Neural cell (in vitro differentiated cells): ENCODE data around the gene APPL1. TPM values are rescaled to one million over a fixed set of nuclear protein-coding genes. Genes with fewer than 3 reads are reported as not detected.

Experiments
- H2AFZ ChIP-seq: fragments of 200-600, 300-800 bp; sonication (generic), shearing (Covaris generic); 2 replicates; pipeline ENCODE4 v1.6.0; 2014; ENCODE audit warnings: low read depth, mild to moderate bottlenecking, antibody characterized with exemption, low read length, moderate library complexity
- H3F3A ChIP-seq: fragments of 200-600 bp; shearing (Covaris generic); 2 replicates; pipeline ENCODE4 v1.6.1; 2016; ENCODE audit warnings: mild to moderate bottlenecking, moderate library complexity, mixed read lengths, antibody characterized with exemption, low read length; ENCODE audit not compliant: insufficient read depth, poor library complexity, severe bottlenecking
- H3K27ac ChIP-seq: fragments of 200-600, 300-800 bp; sonication (generic), shearing (Covaris generic); 2 replicates; pipeline ENCODE4 v1.5.1; 2014; ENCODE audit warnings: mild to moderate bottlenecking, low read length, moderate library complexity
- H3K27me3 ChIP-seq: fragments of 300-800, 200-600 bp; sonication (generic), shearing (Covaris generic); 2 replicates; pipeline ENCODE4 v1.6.0; 2014; ENCODE audit warnings: mild to moderate bottlenecking, low read depth, low read length, moderate library complexity; ENCODE audit not compliant: insufficient read depth
- H3K36me3 ChIP-seq: fragments of 300-800, 200-600 bp; sonication (generic), shearing (Covaris generic); 2 replicates; pipeline ENCODE4 v1.5.1; 2014; ENCODE audit warnings: mild to moderate bottlenecking, antibody characterized with exemption, low read length, moderate library complexity; ENCODE audit not compliant: insufficient read depth
- H3K4me2 ChIP-seq: fragments of 300-800, 200-600 bp; sonication (generic), shearing (Covaris generic); 2 replicates; pipeline ENCODE4 v1.6.0; 2014; ENCODE audit warnings: mild to moderate bottlenecking, low read length
- H3K4me3 ChIP-seq: fragments of 300-800, 200-600 bp; sonication (generic), shearing (Covaris generic); 2 replicates; pipeline ENCODE4 v1.5.1; 2014; ENCODE audit warnings: mild to moderate bottlenecking, low read length, moderate library complexity
- H3K79me2 ChIP-seq: fragments of 200-600 bp; shearing (Covaris generic); replicated peaks from 2 replicates; pipeline ENCODE4 v1.6.0; 2014; ENCODE audit warnings: mild to moderate bottlenecking, low read length, moderate library complexity; ENCODE audit not compliant: insufficient read depth
- H3K9ac ChIP-seq: fragments of 300-800, 200-600 bp; sonication (generic), shearing (Covaris generic); 2 replicates; pipeline ENCODE4 v1.6.1; 2016; ENCODE audit warnings: mild to moderate bottlenecking, low read length, mixed read lengths
- H3K9me2 ChIP-seq: fragments of 200-600 bp; shearing (Covaris generic); 2 replicates; pipeline ENCODE4 v1.6.1; 2016; ENCODE audit warnings: mild to moderate bottlenecking, low read length, mixed read lengths; ENCODE audit not compliant: insufficient read depth
- H3K9me3 ChIP-seq: fragments of 200-600, 300-800 bp; sonication (generic), shearing (Covaris generic); 2 replicates; pipeline ENCODE4 v1.6.1; 2016; ENCODE audit warnings: mild to moderate bottlenecking, mixed run types, low read length, moderate library complexity, mixed read lengths
- H4K20me1 ChIP-seq: fragments of 200-600 bp; shearing (Covaris generic); 2 replicates; pipeline ENCODE4 v1.6.1; 2016; ENCODE audit warnings: mild to moderate bottlenecking, mixed run types; ENCODE audit not compliant: insufficient read depth
- EP300 ChIP-seq: fragments of 450-650 bp; conservative IDR thresholded peaks from 2 replicates; pipeline ENCODE4 v1.6.1; 2014; ENCODE audit warnings: antibody characterized with exemption, mild to moderate bottlenecking, moderate library complexity; ENCODE audit not compliant: poor library complexity, severe bottlenecking
- EZH2 ChIP-seq: fragments of 200-600, 300-800 bp; shearing (Covaris generic), sonication (generic); IDR thresholded peaks from 2 replicates; pipeline ENCODE4 v1.6.1; 2014; ENCODE audit warnings: antibody characterized with exemption, low read length, borderline replicate concordance, mild to moderate bottlenecking; ENCODE audit not compliant: insufficient read depth, poor library complexity, severe bottlenecking
- MXI1 ChIP-seq: fragments of 450-650 bp; conservative IDR thresholded peaks from 2 replicates; pipeline ENCODE4 v1.6.1; 2014; ENCODE audit warnings: antibody characterized with exemption, mild to moderate bottlenecking; ENCODE audit not compliant: poor library complexity, severe bottlenecking
- POLR2AphosphoS5 ChIP-seq: IDR thresholded peaks from 2 replicates; pipeline ENCODE4 v1.6.1; 2012
- RAD21 ChIP-seq: fragments of 450-650 bp; conservative IDR thresholded peaks from 2 replicates; pipeline ENCODE4 v1.6.1; 2014; ENCODE audit warnings: antibody characterized with exemption, mild to moderate bottlenecking, moderate library complexity
- SMC3 ChIP-seq: fragments of 450-650 bp; conservative IDR thresholded peaks from 2 replicates; pipeline ENCODE4 v1.6.1; 2014; ENCODE audit warnings: antibody characterized with exemption, mild to moderate bottlenecking, moderate library complexity; ENCODE audit not compliant: poor library complexity
- TAF1 ChIP-seq: IDR thresholded peaks from 2 replicates; pipeline ENCODE4 v1.6.1; 2012; ENCODE audit warnings: low read depth
- polyA plus RNA-seq: library from polyadenylated mRNA; depleted of rRNA; stranded (reverse); fragments of >200 nt; gene quantifications from 2 replicates; pipeline ENCODE4 v1.2.3, GENCODE V29; 2014
- TF ChIP-seq, protein P1 (sequence below): fragments of 450-650 bp; IDR thresholded peaks from 2 replicates; pipeline ENCODE4 v1.5.1; 2014; ENCODE audit warnings: antibody characterized with exemption, mild to moderate bottlenecking, moderate library complexity; ENCODE audit not compliant: poor library complexity, severe bottlenecking
- TF ChIP-seq, protein P2 (sequence below): IDR thresholded peaks from 2 replicates; pipeline ENCODE4 v1.6.1; 2012; ENCODE audit warnings: borderline replicate concordance

The APPL1 gene
- polyA plus RNA-seq, 1 donor from 2014 or later: 25.9 TPM

DNA sequence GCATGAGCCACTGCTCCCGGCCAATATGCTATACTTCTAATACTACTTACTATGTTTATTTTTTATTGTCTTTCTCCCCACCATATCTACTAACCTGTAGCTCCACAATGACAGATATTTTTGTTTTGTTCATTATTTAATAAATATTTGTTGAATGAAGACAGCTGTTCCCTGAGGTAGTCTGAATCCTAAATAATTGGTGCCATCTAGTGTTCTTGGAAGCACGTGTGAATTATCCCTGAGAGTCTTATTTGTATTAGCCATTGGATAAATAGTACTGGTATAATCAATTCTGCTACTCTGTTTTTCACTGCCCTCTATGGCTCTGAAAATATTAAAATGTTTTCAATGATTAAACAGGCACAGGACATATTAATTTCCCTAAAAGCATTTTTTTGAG is 5.6 kb upstream of the APPL1 start:
- H3K9ac ChIP-seq: no peak overlapping the region
- H3K36me3 ChIP-seq: no peaks in the 10 kb centered on the region
- no peaks in the 10 kb centered on the region for H3K9me3 ChIP-seq

DNA sequence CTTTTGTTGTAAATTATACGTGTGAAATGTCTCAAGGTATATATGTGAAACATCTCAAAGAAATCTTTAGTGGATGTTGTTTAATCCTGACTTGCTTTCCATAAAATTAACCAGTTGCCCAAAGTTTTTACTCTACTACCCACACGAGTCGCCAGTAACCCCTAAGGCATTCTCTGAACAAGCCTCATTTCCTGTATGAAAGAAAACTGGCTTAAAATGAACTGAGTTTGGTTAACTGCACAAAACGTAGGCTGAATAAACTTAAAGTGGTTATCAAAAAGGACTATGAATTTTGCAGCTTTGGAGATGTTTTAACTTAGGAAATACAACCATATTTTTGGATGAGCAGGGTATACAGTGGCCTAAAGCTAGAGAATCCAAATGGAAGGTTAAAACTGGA is 2.7 kb upstream of the APPL1 start:
- no peak overlapping the region for H3K9ac ChIP-seq
- peaks cover 4% of the 10 kb centered on the region for H4K20me1 ChIP-seq
- no peaks in the 10 kb centered on the region for H3F3A ChIP-seq
- no peaks in the 10 kb centered on the region for H3K9me2 ChIP-seq
- no peak overlapping the region for H3K27ac ChIP-seq
- peaks cover 11% of the 10 kb centered on the region for H3K79me2 ChIP-seq
- H2AFZ ChIP-seq: no peak overlapping the region
- no peaks in the 10 kb centered on the region for H3K9me3 ChIP-seq
- TF ChIP-seq RAD21 (no peak), SMC3 (no peak), MXI1 (no peak), POLR2AphosphoS5 (no peak), EP300 (no peak), EZH2 (no peak), TAF1 (no peak)
- TF ChIP-seq, protein P1, sequence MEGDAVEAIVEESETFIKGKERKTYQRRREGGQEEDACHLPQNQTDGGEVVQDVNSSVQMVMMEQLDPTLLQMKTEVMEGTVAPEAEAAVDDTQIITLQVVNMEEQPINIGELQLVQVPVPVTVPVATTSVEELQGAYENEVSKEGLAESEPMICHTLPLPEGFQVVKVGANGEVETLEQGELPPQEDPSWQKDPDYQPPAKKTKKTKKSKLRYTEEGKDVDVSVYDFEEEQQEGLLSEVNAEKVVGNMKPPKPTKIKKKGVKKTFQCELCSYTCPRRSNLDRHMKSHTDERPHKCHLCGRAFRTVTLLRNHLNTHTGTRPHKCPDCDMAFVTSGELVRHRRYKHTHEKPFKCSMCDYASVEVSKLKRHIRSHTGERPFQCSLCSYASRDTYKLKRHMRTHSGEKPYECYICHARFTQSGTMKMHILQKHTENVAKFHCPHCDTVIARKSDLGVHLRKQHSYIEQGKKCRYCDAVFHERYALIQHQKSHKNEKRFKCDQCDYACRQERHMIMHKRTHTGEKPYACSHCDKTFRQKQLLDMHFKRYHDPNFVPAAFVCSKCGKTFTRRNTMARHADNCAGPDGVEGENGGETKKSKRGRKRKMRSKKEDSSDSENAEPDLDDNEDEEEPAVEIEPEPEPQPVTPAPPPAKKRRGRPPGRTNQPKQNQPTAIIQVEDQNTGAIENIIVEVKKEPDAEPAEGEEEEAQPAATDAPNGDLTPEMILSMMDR: no peak
- TF ChIP-seq, protein P2, sequence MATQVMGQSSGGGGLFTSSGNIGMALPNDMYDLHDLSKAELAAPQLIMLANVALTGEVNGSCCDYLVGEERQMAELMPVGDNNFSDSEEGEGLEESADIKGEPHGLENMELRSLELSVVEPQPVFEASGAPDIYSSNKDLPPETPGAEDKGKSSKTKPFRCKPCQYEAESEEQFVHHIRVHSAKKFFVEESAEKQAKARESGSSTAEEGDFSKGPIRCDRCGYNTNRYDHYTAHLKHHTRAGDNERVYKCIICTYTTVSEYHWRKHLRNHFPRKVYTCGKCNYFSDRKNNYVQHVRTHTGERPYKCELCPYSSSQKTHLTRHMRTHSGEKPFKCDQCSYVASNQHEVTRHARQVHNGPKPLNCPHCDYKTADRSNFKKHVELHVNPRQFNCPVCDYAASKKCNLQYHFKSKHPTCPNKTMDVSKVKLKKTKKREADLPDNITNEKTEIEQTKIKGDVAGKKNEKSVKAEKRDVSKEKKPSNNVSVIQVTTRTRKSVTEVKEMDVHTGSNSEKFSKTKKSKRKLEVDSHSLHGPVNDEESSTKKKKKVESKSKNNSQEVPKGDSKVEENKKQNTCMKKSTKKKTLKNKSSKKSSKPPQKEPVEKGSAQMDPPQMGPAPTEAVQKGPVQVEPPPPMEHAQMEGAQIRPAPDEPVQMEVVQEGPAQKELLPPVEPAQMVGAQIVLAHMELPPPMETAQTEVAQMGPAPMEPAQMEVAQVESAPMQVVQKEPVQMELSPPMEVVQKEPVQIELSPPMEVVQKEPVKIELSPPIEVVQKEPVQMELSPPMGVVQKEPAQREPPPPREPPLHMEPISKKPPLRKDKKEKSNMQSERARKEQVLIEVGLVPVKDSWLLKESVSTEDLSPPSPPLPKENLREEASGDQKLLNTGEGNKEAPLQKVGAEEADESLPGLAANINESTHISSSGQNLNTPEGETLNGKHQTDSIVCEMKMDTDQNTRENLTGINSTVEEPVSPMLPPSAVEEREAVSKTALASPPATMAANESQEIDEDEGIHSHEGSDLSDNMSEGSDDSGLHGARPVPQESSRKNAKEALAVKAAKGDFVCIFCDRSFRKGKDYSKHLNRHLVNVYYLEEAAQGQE: no peak
- no peaks in the 10 kb centered on the region for H3K36me3 ChIP-seq
- no peak overlapping the region for H3K4me2 ChIP-seq
- no peaks in the 10 kb centered on the region for H3K27me3 ChIP-seq
- no peak overlapping the region for H3K4me3 ChIP-seq

More for the DNA sequence above, 5.6 kb upstream of the APPL1 start:
- no peaks in the 10 kb centered on the region for H3F3A ChIP-seq
- H3K79me2 ChIP-seq: no peaks in the 10 kb centered on the region
- H2AFZ ChIP-seq: no peak overlapping the region
- H3K4me2 ChIP-seq: no peak overlapping the region
- TF ChIP-seq EP300: no peak
- TF ChIP-seq, protein P1: peak; percentile 73
- TF ChIP-seq, protein P2: no peak
- TF ChIP-seq SMC3: peak; percentile 79
- no peak for TF ChIP-seq EZH2
- no peak for TF ChIP-seq MXI1
- TF ChIP-seq POLR2AphosphoS5: no peak
- peak; percentile 75 for TF ChIP-seq RAD21
- no peaks in the 10 kb centered on the region for H3K27me3 ChIP-seq
- no peak overlapping the region for H3K27ac ChIP-seq
- H4K20me1 ChIP-seq: no peaks in the 10 kb centered on the region
- no peak overlapping the region for H3K4me3 ChIP-seq
- no peaks in the 10 kb centered on the region for H3K9me2 ChIP-seq
